COR-L47 (cell line): ENCODE measurements around the gene KIF1B.
"Not testable (repeated sequence)": the region's sequence is repeated elsewhere in the genome, so short reads cannot be mapped to it uniquely, and the experiment has no call there.

Experiments used
- DNase-seq: peaks from one replicate; lab custom pipeline; 2025; lab: John Stamatoyannopoulos, UW

KIF1B gene

GRCh38 chr1:10237157-10237539 lies 26.8 kb downstream of the KIF1B start:
- DNase-seq: no peak

GRCh38 chr1:10242135-10242534 lies 31.8 kb downstream of the KIF1B start:
- no peak for DNase-seq

GRCh38 chr1:10242811-10243210 lies 32.4 kb downstream of the KIF1B start:
- no peak for DNase-seq

GRCh38 chr1:10245674-10246073 lies 35.3 kb downstream of the KIF1B start:
- DNase-seq: no peak

GRCh38 chr1:10249808-10250457 lies 39.6 kb downstream of the KIF1B start:
- no peak for DNase-seq

GRCh38 chr1:10250663-10251062 lies 40.3 kb downstream of the KIF1B start:
- no peak for DNase-seq

GRCh38 chr1:10251325-10252108 lies 41.1 kb downstream of the KIF1B start:
- not testable (repeated sequence) for DNase-seq

GRCh38 chr1:10252508-10252907 lies 42.1 kb downstream of the KIF1B start:
- DNase-seq: no peak

GRCh38 chr1:10253149-10253548 lies 42.8 kb downstream of the KIF1B start:
- DNase-seq: no peak

- DNase-seq: no peak
Measured at GRCh38 chr1:10253755-10254154, 43.4 kb downstream of the KIF1B start.

GRCh38 chr1:10257851-10258250 lies 47.5 kb downstream of the KIF1B start:
- no peak for DNase-seq

GRCh38 chr1:10259547-10259946 lies 49.2 kb downstream of the KIF1B start:
- DNase-seq: not testable (repeated sequence)

GRCh38 chr1:10263450-10264082 lies 53.2 kb downstream of the KIF1B start:
- no peak for DNase-seq

GRCh38 chr1:10265027-10265426 lies 54.7 kb downstream of the KIF1B start:
- no peak for DNase-seq

GRCh38 chr1:10265900-10266299 lies 55.5 kb downstream of the KIF1B start:
- DNase-seq: no peak

- DNase-seq: no peak
Measured at GRCh38 chr1:10267319-10267718, 56.9 kb downstream of the KIF1B start.

- no peak for DNase-seq
Measured at GRCh38 chr1:10267921-10268320, 57.6 kb downstream of the KIF1B start.

- DNase-seq: no peak
Measured at GRCh38 chr1:10271090-10271489, 60.7 kb downstream of the KIF1B start.

- DNase-seq: no peak
Measured at GRCh38 chr1:10271869-10272268, 61.5 kb downstream of the KIF1B start.

GRCh38 chr1:10272274-10272673 lies 61.9 kb downstream of the KIF1B start:
- no peak for DNase-seq

- no peak for DNase-seq
Measured at GRCh38 chr1:10278880-10279279, 68.5 kb downstream of the KIF1B start.

- no peak for DNase-seq
Measured at GRCh38 chr1:10280439-10281350, 70.3 kb downstream of the KIF1B start.
